ENCODE measurements around the gene ARMC8. TPM values are rescaled to one million over a fixed set of nuclear protein-coding genes. Genes with fewer than 3 reads are reported as not detected.

ARMC8 gene
- total and polyA plus RNA-seq, 2 of the 8 experiments (the other 6 are each of a cell fraction or from before 2014, with no cell fraction given) = 47.3 to 58.5 TPM

DNA sequence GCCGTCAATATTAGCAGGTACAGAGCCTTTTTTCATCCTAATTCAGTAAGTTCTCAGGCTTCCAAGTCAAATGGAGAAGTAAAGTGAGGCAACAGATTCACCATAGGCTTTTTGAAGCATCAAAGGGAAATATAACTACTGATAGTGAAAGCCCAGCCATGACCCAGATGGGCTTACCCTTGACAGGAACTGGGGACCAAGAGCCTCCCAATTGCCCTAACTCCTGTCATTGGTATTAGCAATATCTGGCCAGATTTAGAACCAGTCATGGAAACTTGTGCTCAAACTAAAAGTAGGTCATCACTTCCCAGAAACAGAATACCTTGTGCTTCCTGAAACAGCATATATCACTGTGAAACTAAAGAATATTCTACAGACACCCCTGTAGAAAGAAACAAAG lies 109.5 kb downstream of the ARMC8 start (continued):
- TF ChIP-seq TCF12 (IDR thresholded peaks at IDR 0.05; ENCODE audit: low read depth, low read length) = no peak

All from H1 (cell line).